GM18951 (cell line): ENCODE measurements around the gene TOGARAM2.

Experiments used
- POLR2A ChIP-seq: IDR thresholded peaks from 4 replicates; pipeline ENCODE4 v1.6.1; 2011; ENCODE audit warnings: mild to moderate bottlenecking; ENCODE audit not compliant: insufficient read length, insufficient read depth; ENCODE audit errors: extremely low read depth
- in situ Hi-C: fragments of 300-500 bp; cut with MboI; formaldehyde crosslinking; loops from one replicate; pipeline ENCODE4 v1.12.0; 2022; ENCODE audit warnings: low sequenced_read_pairs, mixed read lengths, inconsistent platforms; ENCODE audit not compliant: unreplicated experiment

Gene TOGARAM2

DNA sequence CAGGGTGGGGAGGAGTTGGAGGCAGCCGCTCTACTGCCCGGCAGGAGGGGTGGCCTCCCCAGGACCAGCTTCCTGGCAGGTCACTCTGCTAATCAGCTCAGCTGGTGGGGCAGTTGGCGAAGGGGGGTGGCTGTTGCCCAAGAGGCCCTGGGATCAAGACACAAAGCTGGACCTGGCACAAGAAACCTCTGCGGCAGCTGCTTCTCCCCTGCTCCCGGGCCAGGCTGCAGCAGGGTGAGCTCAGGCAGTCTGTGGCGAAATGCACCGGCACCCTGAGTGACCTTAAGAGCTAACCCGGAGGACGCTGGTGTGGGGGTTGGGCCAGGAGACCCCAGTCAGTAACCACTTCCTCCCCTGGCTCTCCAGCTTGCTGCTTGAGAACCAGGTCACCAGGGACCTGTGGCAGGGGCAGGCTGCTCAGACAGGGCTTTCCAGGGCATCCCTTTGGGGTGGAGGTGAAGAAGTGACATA is 31.1 kb downstream of the TOGARAM2 start:
- TF ChIP-seq POLR2A = no peak
- in situ Hi-C loops = no loop called here

DNA sequence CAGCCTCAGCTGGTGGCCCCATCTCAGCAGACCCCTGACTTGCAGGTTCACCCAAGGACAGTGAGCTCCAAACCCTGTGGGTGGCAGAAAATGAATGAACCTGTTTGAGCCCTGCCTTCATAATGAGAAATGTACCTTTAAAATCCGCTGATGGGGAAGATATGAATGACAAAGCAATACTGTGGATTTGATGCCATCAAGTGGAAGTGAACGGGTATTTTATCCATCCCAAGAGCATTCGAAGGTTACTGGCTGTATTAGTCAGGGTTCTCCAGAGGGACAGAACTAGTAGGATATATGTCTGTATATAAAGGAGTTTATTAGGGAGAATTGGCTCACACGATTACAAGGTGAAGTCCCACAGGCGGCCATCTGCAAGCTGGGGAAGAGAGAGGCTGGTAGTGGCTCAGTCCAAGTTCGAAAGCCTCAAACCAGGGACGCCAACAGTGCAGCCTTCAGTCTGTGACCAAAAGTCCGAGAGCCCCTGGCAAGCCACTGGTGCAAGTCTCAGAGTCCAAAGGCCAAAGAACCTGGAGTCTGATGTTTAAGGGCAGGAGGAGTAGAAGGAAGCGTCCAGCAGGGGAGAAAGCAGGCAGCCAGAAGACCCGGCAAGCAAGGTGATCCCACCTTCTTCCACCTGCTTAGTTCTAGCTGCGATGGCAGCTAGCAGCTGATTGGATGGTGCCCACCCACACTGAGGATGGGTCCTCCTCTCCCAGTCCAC is 32.1 kb downstream of the TOGARAM2 start:
- TF ChIP-seq POLR2A = no peak
- in situ Hi-C loops = no loop called here

DNA sequence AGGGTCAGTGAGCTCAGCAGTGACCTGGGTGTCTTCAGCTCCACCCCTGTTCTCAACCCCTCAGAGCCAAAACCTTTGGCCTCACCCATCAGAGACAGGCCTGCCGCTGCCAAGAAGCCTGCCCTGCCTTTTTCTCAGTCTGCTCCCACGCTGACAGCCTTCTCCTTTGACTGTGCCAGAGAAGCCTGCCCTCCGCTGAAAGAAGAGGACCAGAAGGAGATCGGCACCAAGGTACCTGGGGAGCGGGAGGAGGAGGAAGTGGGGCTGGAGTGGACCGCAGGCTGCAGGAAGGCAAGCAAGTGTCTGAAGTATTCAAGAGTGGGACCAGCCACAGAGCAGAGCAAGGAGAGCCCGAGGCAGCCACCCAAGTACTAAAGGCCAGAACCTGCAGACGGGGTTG is 33.2 kb downstream of the TOGARAM2 start:
- TF ChIP-seq POLR2A = no peak
- in situ Hi-C loops = no loop called here

DNA sequence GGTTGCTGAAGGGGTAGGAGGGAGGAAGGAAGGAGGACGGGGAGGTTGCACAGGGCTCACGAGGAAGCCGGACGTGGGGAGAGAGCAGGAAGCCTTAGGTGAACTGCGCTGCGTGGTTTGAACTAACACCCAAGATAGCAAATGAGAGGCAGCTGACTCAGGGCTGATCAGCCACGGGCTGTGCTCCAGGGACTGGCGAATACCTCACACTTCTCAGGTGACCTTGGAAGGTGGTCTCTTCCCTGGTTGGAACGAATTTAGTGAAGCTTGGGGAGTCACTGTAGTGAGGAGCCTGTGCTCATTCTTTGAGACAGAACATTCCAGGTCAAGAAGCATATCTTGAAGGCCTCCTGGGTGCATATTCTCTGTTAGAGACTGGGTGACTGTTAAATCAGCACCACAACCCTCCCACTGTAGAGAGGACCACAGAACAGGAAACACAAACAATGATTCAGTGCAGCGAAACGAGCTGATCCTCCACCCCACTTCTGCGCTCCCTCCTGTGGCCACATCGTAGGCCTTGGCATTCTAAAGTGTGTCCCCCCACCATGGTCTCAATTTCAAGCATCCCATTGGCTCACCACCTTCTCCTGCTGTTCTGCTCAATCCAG is 33.8 kb downstream of the TOGARAM2 start:
- in situ Hi-C loops = no loop called here
- no peak for TF ChIP-seq POLR2A

DNA sequence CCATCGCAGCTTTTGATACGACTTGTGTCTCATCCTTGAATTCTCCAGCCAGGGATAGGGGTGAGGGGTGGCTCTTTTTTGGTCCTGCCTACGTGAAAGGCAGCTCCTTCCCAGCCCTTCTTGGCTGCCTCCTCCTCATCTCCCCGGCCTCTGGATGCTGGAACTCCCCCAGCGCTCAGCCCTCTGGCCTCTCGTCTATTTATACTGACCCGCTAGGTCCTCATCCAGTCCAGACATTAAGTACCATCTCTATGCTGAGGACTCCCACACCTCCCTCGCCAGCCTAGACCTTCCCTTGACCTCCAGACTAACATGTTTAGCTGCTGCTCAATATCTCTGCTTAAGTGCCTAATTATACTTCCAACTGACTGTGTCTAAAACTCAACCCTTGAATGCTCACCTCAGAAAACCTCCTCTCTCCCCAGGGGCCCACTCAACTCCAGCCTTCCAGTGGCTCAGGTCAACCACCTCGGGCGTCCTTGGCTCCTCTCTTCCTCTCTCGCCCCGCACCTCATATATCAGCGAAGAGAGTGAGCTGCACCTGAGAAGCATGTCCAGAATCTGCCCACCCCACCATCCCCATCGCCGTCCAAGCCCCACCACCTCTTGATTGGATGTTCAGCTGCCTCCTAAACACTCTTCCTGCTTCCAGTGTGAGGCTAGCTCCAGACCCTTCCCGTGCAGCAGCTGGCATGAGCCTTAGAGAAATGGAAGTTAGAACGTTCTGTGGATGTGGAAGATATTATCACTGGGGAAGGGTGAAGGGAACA is 34.8 kb downstream of the TOGARAM2 start:
- TF ChIP-seq POLR2A = no peak

DNA sequence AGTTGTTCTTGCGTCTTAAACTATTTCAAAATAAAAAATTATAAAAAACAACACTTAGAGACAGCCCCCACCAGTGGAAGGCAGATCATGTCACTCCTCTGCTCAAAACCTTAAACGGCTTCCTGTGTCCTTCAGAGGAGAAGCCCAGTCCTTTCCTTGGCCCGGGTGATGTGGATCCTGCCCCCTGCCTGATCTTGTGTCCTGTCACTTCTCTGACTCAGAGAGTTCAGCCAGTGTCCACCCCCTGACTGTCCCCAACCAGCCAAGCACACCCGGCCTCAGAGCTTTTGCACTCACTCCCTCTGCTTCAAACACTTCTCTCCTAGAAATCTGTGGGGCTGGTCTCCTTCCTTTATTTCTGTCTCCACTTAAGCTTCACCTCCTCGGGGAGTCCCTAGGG is 35.4 kb downstream of the TOGARAM2 start:
- TF ChIP-seq POLR2A = no peak
- in situ Hi-C loops = no loop called here

More for the DNA sequence above, 34.8 kb downstream of the TOGARAM2 start:
- in situ Hi-C loops = no loop called here

DNA sequence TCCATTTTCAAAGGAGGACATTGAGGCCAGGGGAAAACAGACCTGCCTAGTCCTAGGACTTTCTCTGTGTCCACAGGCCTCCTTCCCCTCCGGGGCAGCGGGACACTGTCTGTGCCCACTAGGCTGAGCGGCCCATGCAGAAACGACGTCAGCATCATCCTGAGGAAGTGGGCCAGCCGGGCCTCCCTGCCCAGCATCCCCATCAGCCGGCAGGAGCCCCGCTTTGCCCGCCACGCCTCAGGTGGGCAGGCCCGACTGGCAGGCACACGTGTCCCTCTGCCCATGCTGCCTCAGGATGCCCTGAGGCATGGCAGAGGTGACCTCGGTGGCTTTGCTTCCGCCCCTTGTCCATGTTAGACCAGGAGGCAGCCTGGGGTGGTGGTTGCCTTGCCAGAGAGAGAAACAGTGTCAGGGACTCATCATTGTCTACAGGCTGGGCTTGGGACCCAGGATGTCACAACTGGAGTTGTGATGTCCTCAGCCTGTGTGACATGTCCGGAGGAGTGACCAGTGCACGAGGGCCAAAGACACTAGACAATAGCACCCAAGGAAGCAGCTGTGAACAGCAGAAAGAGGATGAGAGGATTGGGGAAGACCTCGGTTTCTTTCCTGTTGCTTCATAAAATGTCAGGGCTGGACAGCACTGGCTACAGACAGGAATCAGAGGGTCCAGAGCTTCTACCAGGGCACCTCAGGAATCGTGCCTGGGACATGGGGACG is 36.8 kb downstream of the TOGARAM2 start:
- TF ChIP-seq POLR2A = no peak
- in situ Hi-C loops = no loop called here

DNA sequence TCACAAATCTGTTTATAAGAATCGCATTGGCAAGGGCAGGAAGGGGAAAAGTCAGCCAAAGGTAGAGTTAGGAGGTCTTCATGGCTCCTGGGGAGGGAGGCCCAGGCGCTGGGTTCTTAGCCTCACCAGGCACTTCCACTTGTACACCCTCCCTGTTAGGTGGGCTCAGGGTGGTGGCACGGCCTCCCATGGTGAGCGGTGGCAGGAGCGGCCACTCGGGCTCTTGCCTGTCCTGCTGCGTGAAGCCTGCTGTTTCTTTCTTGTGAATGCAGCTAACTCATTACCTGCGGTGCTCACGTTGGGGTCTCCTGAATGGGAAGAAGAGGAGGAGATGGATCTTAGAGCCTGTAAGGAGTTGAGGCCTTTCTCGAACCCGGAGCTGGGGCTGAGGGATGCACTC is 40.8 kb downstream of the TOGARAM2 start:
- in situ Hi-C loops = no loop called here
- TF ChIP-seq POLR2A = no peak

DNA sequence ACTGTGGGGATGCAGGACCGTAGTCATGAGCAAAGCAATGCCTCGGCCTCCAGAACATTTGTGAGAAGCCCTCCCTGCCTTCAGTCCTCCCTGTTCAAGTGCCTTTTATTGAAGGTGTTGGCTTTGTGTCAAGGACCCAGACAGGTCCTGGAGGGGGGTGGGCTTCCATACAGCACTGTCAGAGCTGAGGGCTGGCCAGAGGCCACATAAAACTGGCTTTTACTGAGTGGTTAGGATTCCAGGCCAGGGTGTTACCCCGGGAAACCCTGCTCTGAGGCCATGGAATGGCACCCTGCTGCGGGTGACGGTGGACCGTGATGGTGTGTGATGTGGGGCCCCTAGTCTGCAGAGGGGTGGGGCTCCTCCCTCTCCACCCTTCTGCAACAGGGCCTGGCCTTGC is 41.6 kb downstream of the TOGARAM2 start:
- in situ Hi-C loops = no loop called here
- no peak for TF ChIP-seq POLR2A

DNA sequence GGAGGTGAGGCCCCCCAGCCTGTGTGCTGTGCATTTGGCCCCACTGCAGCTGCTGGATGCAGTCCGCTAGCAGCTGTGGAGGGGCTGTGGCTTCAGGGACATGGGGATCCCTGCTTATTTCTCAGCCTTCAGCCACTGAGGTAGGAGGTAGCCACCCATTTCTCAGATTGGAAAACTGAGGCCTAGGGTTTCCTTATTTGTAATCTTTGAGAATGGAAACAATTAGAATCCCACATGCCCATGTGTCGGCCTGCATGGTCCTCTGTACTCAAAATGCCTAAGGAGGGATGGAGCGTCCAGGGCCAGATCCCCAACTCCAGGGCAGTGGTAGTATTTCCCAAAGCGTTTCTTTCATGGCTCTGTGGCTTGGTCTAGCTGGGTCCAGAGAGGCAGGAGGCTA is 42.1 kb downstream of the TOGARAM2 start:
- TF ChIP-seq POLR2A = no peak
- in situ Hi-C loops = no loop called here

DNA sequence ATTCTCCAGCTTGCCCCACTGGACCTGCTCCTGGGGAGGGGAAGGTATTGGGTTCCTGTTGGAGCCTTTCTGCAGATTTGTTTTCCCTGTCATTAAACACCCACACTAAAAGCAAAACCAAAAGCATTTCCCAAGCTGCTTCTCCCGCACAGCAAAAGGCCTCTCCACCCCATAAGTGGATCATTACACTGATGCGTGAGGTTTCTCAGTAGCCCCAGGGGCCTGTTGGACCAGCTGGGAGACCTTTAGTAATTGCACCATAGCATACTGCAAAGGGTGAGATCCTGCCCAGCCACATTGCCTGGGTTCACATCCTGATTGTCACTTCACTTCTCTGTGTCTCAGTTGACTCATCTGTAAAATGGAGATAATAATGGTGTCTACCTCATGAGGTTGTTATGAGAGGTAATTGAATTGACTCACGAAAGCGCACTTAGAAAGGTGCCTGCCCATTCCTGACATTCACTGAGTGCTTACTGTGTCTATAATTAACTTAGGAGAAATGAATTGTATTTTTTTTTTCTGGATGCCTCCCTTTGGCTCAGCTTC is 43.9 kb downstream of the TOGARAM2 start:
- in situ Hi-C loops = no loop called here
- no peak for TF ChIP-seq POLR2A

DNA sequence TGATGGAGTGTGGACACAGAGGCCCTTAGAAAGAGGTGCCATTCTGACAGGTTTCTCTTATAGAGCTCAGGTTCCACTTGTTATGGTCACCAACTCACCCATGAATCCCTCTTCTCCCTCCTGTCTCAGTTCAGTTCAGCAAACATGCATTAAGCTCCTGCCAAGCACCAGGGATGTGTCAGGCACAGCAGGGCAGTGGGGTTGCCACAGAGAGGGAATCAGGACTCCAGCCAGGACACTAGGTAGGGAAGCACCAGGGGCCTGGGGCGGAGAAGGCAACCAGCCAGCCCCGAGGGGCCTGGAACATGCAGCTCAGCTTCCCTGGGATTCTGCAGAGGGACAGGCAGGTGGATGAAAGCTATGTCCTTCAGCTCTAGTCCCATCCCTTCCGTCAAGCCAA is 44.6 kb downstream of the TOGARAM2 start:
- in situ Hi-C loops = no loop called here
- no peak for TF ChIP-seq POLR2A

DNA sequence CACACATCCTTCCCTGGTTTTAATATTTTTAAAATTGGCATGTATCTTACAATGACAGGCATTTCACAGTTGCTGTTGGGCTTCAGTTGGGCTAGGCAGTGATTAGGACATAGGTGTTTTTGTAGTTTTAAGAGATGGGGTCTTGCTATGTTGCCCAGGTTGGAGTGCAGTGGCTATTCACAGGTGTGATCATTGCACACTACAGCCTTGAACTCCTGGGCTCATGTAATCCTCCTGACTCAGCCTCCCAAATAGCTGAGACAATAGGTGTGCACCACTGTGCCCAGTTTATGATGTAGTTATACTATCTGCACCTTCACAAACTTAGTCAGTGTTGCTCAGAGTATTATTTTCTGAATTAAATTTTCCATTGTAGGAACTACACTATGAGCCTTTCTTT is 49.9 kb downstream of the TOGARAM2 start:
- in situ Hi-C loops = no loop called here
- no peak for TF ChIP-seq POLR2A

DNA sequence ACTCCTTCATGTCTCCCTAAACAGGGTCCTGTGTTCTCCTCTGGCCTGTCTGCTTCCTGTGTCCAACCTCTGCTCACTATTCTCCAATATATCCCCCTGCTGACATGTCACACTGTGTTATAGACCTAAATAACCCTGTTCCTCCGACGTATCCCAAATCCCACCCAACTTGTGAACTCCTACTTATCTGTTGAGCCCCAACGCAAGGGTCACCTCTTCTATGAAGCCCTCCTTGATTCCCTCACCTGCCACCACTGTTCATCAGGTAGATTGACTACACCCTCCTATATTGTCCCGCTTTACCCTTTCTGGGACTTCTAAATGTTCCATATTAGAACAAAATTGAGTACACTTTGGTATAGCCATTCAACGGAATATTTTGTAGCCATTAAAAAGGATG is 51.1 kb downstream of the TOGARAM2 start:
- in situ Hi-C loops = no loop called here
- TF ChIP-seq POLR2A = no peak
